Astrocyte of the spinal cord (primary cell): ENCODE data around the gene SH2D2A.

ENCODE experiments used
- DNase-seq: peaks from one replicate; pipeline ENCODE4 v3.0.0; 2011; ENCODE audit warnings: low read depth, low spot score
- H3K4me3 ChIP-seq: 2 replicates; pipeline ENCODE4 v1.5.1; 2011; ENCODE audit warnings: low read depth, mild to moderate bottlenecking, low read length, moderate library complexity
- in situ Hi-C: cut with HindIII; loops from 2 replicates; pipeline ENCODE4 v1.10.0; 2017; ENCODE audit warnings: low sequenced_read_pairs
- TF ChIP-seq, protein P1 (sequence below): IDR thresholded peaks from 2 replicates; pipeline ENCODE4 v1.5.1; 2012; ENCODE audit warnings: low read depth, mild to moderate bottlenecking, low read length, inconsistent platforms

The SH2D2A gene

DNA sequence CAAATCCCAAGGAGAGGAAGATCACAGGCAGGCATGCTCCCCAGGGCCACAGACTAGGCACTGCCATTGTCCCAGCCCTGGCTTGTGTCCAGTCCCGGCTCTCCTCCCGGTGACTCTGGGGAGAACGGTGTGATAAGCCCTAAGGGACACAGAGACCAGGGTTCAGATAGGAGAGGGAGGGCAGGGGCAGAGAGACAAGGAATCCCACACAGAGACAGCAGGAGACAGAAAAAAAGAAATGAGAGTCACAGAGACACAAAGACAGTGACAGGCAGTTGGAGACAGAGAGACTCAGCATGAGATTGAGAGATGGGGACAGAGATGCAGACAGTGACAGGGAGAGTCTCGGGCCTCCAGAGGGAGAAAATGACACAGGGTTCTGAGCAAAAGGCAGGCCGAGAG lies 41.9 kb upstream of the SH2D2A start:
- in situ Hi-C loops: no loop called here
- H3K4me3 ChIP-seq: no peak overlapping the region
- TF ChIP-seq, protein P1, sequence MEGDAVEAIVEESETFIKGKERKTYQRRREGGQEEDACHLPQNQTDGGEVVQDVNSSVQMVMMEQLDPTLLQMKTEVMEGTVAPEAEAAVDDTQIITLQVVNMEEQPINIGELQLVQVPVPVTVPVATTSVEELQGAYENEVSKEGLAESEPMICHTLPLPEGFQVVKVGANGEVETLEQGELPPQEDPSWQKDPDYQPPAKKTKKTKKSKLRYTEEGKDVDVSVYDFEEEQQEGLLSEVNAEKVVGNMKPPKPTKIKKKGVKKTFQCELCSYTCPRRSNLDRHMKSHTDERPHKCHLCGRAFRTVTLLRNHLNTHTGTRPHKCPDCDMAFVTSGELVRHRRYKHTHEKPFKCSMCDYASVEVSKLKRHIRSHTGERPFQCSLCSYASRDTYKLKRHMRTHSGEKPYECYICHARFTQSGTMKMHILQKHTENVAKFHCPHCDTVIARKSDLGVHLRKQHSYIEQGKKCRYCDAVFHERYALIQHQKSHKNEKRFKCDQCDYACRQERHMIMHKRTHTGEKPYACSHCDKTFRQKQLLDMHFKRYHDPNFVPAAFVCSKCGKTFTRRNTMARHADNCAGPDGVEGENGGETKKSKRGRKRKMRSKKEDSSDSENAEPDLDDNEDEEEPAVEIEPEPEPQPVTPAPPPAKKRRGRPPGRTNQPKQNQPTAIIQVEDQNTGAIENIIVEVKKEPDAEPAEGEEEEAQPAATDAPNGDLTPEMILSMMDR: no peak
- DNase-seq: no peak

DNA sequence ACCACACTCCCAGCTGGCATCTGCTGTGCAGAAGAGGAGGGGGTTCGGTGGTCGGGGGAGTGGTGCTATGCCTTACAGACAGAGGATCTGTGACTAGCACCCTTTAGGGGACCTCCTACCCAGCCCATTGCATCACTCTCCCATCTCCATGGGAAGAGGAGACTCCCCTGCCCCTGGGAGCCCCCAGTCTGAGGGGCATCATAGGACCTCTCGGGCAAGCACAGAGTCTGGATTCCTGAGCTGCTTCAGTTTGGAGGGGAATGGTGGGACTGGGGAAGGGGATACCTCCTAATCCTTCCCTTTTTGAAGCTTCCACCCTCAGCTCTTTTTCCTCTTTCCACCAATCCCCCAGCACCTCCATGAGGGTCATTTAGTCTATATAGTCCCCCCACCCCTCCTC lies 40.9 kb upstream of the SH2D2A start:
- TF ChIP-seq, protein P1: no peak
- in situ Hi-C loops: no loop called here
- no peak overlapping the region for H3K4me3 ChIP-seq
- DNase-seq: no peak

DNA sequence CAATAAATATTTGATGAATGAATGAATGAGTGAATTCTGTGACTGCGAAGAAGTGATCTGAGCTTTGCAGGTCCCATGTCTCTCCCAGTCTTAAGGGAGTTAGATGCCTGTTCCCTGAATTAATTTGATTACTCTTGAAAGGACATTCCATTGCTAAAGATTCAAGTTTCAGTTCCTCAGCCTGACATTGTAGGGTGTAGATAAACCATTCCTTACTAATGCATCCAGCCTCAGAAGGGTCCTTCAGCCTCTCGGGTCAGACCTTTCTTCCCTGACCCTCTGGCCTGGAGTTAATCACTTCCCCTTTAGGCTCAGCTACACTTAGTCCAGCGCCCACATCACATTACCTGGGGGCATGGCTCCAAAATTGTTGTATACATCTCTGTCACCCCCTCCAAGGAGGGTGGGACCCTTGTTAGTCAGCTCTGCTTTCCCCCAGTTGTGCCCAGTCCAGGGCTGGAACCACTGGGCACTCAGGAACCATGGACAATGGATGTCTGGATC lies 39.7 kb upstream of the SH2D2A start:
- TF ChIP-seq, protein P1: no peak
- H3K4me3 ChIP-seq: no peak overlapping the region
- no peak for DNase-seq
- in situ Hi-C loops: no loop called here

- DNase-seq: no peak
- in situ Hi-C loops: no loop called here
- H3K4me3 ChIP-seq: no peak overlapping the region
- TF ChIP-seq, protein P1: no peak
Measured at GRCh38 chr1:156854634-156855033, 38.0 kb upstream of the SH2D2A start.

GRCh38 chr1:156853761-156854160 lies 37.1 kb upstream of the SH2D2A start:
- DNase-seq: no peak
- in situ Hi-C loops: no loop called here
- TF ChIP-seq, protein P1: no peak
- H3K4me3 ChIP-seq: no peak overlapping the region

GRCh38 chr1:156852418-156852874 lies 35.8 kb upstream of the SH2D2A start:
- peak; percentile 32 for DNase-seq
- no peak overlapping the region for H3K4me3 ChIP-seq
- in situ Hi-C loops: no loop called here
- TF ChIP-seq, protein P1: no peak
